Measurements from ENCODE around the gene QRFP.

GRCh38 chr9:130871395-130872062 is 25.1 kb downstream of the QRFP start:
- no peak for TF ChIP-seq CTCF (IDR thresholded peaks at IDR 0.05)
- TF ChIP-seq POLR2A (IDR thresholded peaks at IDR 0.05), result no peak
- no peak for TF ChIP-seq EP300 (IDR thresholded peaks at IDR 0.05)

Data from ovary (tissue), 3 donors.